ENCODE data around the gene TRIM71.
"Not testable (repeated sequence)": the region's sequence is repeated elsewhere in the genome, so short reads cannot be mapped to it uniquely, and the experiment has no call there.

TRIM71 gene

GRCh38 chr3:32844322-32844654 is 26.5 kb downstream of the TRIM71 start:
- no peak for DNase-seq

DNA sequence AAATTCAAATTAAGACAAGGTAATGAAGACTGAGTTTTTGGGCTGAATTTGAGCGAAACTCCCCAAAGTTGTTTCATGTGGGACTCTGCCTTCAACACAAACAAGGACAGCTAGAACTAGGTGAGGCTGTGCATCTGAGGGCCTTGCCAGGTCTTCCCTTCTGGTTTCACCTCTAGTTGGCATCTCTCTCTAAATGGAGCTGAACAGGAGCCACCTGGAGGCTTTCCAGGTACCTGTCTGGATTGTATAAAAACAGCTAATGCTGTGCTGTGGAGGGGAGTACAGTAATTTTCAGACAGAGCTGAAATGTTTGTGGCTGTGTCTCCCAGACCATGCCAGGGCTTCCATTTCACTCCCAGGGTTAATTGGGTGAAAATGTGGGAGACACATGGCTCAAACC is 27.1 kb downstream of the TRIM71 start:
- no peak for DNase-seq

GRCh38 chr3:32845546-32845945 is 27.7 kb downstream of the TRIM71 start:
- not testable (repeated sequence) for DNase-seq

- not testable (repeated sequence) for DNase-seq
Measured at GRCh38 chr3:32847045-32847444, 29.2 kb downstream of the TRIM71 start.

DNA sequence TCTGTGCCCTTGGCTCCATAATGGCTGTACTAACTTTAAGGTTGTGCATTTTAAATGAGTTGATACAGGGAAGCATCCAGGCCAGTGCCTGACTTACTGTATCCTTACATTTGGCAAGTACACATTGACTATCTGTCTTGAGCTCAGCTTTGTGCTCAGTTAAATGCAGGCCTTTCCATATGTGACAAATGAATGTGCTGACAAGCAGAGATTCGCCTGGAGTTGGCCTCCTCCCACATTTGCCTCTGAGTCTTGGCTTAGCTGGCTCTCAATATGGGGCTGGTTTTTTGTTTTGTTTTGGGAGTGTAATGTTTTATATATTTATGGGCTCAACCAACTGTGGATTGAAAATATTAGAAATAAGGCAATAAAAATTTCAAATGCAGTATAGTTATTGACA is 29.7 kb downstream of the TRIM71 start:
- DNase-seq: no peak

DNA sequence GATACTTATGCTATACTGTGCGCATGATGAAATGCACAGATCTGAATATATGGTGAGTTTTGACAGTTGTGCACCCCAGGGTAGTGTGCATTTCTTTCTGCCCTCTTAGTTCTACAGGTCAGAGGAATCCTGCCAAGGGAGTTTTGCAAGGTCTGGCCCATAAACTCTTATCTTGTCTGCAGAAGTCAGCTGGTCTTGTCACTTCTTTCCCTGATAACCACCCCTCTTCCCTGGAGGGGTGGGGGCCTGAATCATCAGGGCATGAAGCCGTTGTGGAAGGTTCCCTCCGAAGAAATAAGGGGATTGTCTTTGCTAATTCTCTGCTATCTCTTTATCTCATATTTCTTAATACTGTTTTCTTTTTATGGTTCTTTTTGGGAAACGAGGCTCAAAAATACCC is 30.4 kb downstream of the TRIM71 start:
- no peak for DNase-seq

DNA sequence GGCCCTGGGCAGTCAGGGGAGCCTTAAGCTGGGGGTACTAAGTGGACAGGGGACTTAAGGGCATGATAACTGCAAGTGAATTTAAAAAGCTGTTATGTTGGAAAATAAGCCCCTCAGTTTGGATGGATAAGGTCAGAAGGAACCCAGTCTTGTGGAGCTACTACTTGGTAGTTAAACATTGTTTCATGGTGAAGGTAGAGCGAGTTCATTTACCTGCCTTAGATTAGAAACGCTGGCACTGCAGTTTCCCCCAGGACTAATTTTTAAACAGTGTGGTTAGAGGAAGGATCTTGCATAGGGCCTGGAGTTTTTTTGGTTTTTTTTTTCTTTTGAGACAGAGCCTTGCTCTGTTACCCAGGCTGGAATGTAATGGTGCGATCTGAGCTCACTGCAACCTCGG is 31.2 kb downstream of the TRIM71 start:
- no peak for DNase-seq

DNA sequence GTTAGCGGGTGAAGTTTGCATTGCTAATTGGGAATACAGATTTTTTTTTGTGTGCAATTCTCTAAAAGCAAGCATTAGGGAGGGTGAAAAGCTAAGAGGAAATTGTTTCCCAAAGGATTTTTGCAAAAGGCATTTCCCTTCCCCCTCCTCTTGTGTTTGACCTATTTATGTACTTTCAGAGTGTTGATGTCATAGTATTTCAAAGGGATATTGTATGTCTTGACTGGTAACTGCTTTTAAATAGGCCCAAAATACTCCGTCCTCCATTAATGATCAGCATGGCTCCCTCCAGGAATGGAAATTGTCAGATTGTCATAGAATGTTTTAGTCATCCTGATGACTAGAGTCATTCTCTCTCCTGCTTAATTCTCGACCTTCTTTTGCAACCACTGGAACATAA is 32.4 kb downstream of the TRIM71 start:
- DNase-seq: no peak

DNA sequence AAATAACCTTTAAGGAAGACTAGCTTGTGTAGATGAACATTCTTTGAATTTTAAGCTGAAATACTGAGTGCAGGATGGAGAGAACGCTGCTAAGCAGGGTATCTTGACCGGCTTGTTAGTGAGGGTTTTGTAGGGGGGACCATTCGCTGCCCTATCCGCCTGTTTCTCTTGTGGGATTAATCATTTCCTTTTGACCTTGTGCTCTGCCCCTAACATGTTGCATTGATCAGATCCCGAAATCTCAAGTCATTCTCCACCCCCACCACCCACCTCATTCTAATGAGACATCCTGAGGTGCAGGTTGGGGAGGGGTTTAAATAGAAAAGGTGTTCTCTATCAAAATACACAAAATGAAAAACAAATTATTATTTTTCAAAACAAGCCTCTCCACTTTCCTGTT is 32.8 kb downstream of the TRIM71 start:
- no peak for DNase-seq

DNA sequence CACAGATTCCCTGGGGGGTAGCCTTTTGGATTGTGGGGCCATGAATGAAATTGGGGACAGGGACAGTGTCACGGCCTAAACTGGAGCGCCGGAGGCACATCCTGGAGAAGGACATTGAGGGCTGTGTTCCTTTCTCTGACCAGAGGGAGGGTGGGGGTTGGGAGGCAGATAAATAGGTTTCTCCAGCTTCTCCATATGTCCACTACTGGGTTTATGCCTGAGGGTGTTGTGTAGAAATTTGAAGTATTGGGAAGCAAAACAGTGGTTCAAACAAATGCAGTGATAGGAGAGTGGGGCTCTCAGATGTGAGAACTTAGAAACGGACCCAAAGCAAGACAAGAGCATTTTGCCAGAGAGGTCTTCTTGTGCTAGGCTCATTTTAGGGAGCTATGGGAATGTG is 34.3 kb downstream of the TRIM71 start:
- no peak for DNase-seq

DNA sequence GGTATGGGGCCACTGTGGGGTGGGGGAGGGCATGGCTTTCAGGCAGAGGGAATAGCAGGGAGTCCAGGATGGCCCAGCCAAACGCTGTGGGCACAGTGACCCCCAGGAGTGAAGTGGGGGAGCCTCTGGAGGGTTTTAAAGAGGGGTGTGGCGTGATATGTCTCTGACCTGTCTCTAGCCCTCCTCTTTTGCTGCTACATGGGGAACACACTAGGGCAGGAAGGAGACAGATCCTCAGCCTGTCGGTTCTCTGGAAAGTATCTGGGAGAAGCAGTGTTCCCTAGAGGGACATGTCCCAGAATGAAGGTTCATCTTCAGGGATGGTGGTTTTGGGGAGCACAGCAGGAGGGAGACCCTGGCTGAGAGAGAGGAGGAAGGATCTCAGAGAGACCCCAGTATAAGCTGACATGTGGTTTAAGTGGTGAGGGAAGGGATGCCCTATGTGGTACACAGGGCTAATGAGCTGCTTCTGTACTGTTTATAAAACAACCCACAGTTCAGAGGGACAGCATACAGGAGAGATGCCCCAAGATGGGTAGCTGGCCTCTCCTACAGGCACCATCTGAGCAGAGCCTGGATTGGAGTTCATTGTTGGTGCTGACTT is 37.7 kb downstream of the TRIM71 start:
- no peak for DNase-seq

- DNase-seq: no peak
Measured at GRCh38 chr3:32856355-32856889, 38.6 kb downstream of the TRIM71 start.

DNA sequence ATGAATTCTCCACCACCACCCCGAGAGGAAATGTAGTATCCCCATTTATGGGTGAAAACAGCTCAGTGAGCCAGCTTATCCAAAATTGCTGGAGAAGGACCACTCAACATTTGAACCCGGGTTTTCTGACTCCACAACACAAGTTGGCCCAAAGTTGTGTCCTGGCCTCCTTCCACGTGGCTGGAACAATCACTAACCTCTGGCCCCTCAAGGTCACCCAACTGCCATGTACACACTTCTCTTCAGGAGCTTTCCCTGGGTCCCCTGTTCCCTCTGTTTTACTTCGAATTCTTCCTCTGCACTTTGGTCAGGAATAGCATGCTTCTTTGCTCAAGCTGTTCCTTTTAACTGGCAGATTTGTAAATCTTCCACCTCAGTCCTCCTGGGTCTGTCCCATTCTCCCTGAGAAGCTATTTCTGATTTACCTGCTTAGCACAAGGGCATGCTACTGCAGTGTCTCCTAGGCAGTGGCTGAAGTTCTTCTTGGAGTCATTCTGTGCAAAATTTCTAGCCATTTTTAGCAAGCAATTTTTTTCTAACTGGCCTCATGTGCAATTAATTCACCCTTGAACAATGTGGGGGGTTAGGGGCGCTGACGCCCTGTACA is 39.2 kb downstream of the TRIM71 start:
- DNase-seq: no peak

DNA sequence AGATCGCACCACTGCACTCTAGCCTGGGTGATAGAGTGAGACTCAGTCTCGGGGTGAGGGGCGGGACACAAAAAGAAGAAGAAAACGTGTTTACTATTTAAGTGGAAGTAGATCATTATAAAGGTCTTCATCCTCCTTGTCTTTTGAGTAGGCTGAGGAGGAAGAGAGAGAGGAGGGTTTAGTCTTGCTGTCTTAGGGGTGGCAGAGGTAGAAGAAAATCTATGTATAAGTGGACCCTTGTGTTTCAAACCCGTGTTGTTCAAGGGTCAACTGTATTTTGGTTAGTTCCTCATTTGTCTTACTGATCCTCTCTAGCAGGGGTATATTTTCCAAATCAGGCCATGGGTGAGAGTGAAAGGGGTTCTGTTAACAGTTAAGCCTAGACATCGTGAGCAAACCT is 40.1 kb downstream of the TRIM71 start:
- no peak for DNase-seq

GRCh38 chr3:32859604-32860237 is 41.9 kb downstream of the TRIM71 start:
- no peak for DNase-seq

- no peak for DNase-seq
Measured at GRCh38 chr3:32860499-32860898, 42.7 kb downstream of the TRIM71 start.

DNA sequence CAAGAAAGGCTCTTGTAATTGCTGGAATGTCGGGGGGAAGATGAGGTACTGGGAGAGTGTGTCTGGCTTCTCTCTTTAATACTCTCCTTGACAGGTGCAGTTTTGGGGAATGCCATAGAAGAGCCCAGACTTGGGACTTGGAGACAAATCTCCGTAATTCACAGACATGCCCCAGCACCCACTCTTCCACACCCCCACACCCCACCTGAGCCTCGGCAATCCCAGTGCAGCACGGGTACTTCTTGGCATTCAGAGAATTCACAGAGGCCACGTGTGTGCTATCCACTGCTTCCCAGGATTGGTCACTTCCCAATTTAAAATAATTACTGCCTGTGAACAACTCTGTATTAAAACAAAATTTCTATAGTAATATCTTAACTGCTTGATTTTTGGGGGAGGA is 43.9 kb downstream of the TRIM71 start:
- no peak for DNase-seq

GRCh38 chr3:32862247-32862935 is 44.6 kb downstream of the TRIM71 start:
- no peak for DNase-seq

DNA sequence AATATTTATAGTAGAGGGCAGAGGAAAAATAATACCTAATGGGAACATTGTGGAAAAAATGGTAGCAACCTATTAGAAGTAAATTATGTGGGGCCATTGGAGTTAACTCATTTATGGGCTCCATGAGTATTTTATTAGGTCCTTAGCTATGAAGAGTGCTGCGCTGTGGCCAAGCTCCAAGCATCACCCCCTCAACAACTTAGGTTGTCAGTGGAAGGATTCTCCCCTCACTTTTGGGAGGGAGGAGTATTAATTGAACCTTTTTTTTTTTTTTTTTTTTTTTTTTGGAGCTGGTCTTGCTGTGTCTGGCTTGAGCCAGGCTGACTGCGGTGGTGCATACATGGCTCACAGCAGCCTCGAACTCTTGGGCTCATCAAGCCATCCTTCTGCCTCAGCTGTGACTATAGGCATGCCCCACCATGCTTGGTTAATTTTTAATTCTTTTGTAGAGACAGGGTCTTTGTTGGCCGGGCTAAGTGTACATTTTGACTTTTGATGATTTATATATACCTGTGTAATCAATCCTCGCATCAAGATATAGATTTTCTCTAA is 45.2 kb downstream of the TRIM71 start:
- no peak for DNase-seq

DNA sequence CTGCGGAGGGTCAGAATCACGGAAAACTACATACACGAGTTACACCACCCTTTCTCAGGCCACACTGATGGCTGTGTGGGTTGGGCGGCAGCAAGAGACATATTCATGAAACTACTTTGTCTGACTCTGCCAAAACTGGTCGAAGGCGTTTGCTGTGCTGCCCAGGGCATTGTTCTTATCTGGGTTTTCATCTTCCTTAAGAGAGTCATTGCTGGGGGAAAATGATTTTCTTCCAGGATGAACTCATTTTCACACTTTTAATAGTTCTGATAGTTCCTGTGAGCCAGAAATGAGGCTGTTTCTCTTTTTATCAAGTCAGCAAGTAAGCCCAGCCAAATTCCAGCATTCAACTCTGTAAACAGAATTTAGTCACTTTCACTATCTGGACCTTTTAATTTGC is 47.6 kb downstream of the TRIM71 start:
- DNase-seq: no peak

DNA sequence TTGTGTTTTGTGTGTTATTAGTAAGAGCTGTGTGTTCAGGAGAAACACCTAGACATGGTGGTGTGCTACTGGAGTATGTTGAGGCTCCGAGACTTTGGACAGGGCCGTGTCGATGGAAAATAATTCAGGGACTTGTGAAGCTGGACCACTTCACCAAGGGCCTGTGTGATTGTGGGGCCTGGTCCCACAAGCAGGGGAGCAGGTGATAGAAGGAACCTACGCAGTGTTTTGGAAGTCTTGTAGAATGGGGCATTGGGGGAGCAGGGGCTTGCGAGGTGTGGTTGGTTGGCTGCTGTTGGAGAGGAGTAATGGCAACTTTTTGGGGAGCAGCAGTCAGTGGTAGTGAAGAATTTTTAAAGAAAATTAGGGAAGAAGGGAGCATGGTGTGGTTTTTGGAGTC is 48.7 kb downstream of the TRIM71 start:
- no peak for DNase-seq

GRCh38 chr3:32867954-32868353 is 50.2 kb downstream of the TRIM71 start:
- DNase-seq: no peak

DNA sequence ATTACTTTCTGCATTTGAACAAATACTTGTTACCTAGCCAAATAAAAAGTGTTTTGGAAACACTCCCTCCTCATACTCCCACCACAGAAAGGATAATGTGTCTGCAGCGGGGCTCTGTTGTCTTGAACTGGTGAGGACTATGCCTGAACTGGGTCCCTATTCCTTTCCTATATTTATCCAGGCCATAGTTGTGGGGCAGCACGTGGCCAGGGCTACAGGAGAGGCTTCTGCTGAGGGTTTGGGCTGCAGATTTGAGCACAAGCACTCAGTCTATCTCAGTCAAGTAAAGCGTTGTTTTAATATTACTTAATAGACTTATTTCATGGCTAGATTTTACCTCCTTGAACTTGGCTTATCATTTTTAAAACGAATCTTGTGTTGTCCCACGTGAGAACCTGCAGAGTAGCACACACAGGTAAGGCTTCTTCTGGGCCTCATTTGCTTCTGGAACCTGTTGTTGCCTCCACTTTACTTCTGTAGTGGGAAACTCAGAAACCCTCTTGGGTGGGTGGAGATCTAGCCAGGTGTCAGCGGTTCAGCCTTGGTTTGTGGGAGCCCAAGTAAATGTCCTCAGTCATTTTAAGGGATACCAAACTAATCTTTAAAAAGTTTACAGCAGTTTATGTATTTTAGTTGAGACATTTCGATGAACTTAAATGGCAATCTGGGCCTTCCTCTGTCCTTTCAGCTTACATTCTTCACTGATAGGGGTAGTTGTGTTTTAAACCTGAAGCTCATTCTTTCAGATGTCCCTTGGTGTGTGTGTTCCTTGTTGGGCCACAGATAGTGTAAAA is 51.1 kb downstream of the TRIM71 start:
- DNase-seq: no peak

Measured in activated CD4-positive, alpha-beta T cell treated with anti-CD3 and anti-CD28 coated beads for 48 hours (primary cell).